ENCODE data around the gene MINAR1.
"Not testable (repeated sequence)": the region's sequence is repeated elsewhere in the genome, so short reads cannot be mapped to it uniquely, and the experiment has no call there.

- TF ChIP-seq CTCF, EZH2, EZH2phosphoT487 (IDR thresholded peaks at IDR 0.05): not testable (repeated sequence)
These were observed 5.2 kb upstream of the MINAR1 start for GRCh38 chr15:79426899-79427298.
